ENCODE results near the gene HMGB1. TPM values are rescaled to one million over a fixed set of nuclear protein-coding genes. Genes with fewer than 3 reads are reported as not detected.

HMGB1 gene
- total RNA-seq, 1 donor from 2014 or later, result 224 TPM

GRCh38 chr13:30415430-30416030, 50.2 kb downstream of the HMGB1 start:
- Histone ChIP-seq H3K4me1 (no peaks in the 10 kb centered on the region), H3K9me3 (no peaks in the 10 kb centered on the region), H3K4me3 (no peak overlapping the region), H3K27ac (no peak overlapping the region), H3K36me3 (no peaks in the 10 kb centered on the region), H3K27me3 (no peaks in the 10 kb centered on the region)
- no peak for ATAC-seq
- intact Hi-C loops (cut with DNase I), result no loop called here
- TF ChIP-seq, protein P1, sequence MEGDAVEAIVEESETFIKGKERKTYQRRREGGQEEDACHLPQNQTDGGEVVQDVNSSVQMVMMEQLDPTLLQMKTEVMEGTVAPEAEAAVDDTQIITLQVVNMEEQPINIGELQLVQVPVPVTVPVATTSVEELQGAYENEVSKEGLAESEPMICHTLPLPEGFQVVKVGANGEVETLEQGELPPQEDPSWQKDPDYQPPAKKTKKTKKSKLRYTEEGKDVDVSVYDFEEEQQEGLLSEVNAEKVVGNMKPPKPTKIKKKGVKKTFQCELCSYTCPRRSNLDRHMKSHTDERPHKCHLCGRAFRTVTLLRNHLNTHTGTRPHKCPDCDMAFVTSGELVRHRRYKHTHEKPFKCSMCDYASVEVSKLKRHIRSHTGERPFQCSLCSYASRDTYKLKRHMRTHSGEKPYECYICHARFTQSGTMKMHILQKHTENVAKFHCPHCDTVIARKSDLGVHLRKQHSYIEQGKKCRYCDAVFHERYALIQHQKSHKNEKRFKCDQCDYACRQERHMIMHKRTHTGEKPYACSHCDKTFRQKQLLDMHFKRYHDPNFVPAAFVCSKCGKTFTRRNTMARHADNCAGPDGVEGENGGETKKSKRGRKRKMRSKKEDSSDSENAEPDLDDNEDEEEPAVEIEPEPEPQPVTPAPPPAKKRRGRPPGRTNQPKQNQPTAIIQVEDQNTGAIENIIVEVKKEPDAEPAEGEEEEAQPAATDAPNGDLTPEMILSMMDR (IDR thresholded peaks at IDR 0.05), result no peak
- DNase-seq, result no peak

- ATAC-seq, result peak; percentile 40
- Histone ChIP-seq H3K9me3 (no peaks in the 10 kb centered on the region), H3K36me3 (no peaks in the 10 kb centered on the region), H3K4me3 (no peak overlapping the region), H3K27ac (no peak overlapping the region), H3K27me3 (no peaks in the 10 kb centered on the region), H3K4me1 (no peaks in the 10 kb centered on the region)
- intact Hi-C loops (cut with DNase I), result no loop called here
- TF ChIP-seq, protein P1 (IDR thresholded peaks at IDR 0.05), result no peak
- no peak for DNase-seq
Measured at GRCh38 chr13:30413842-30414241, 51.9 kb downstream of the HMGB1 start.

- DNase-seq (no peak), ATAC-seq (no peak)
- Histone ChIP-seq H3K9me3 (no peaks in the 10 kb centered on the region), H3K36me3 (no peaks in the 10 kb centered on the region), H3K4me3 (no peak overlapping the region), H3K4me1 (peaks cover 7% of the 10 kb centered on the region), H3K27me3 (no peaks in the 10 kb centered on the region), H3K27ac (no peak overlapping the region)
- TF ChIP-seq, protein P1 (IDR thresholded peaks at IDR 0.05), result no peak
- intact Hi-C loops (cut with DNase I), result no loop called here
Measured at GRCh38 chr13:30412346-30412745, 53.4 kb downstream of the HMGB1 start.

DNA sequence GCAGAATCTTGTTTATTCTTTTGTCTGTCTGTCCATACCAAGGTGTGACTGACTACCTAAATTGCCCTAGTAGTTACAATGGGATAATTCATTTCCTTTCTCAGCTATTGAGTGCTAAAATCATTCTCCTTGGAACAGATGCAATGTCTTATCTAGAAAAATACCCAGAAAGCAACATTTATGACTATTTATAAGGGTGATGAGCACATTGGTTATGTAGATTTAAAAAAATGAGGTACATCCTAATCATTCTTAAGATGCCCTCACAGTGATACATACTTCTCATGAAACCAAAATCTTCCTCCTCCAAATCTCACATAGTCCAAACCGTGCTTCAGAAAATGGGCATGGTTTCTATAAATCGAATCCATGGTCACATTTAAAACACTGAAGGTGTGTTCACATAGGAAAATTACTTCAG, 55.0 kb downstream of the HMGB1 start:
- H3K36me3 ChIP-seq, result no peaks in the 10 kb centered on the region
- TF ChIP-seq, protein P1 (IDR thresholded peaks at IDR 0.05), result no peak
- no peak for DNase-seq
- no peak overlapping the region for H3K4me3 ChIP-seq
- no peaks in the 10 kb centered on the region for H3K27me3 ChIP-seq
- no peaks in the 10 kb centered on the region for H3K9me3 ChIP-seq
- no peak overlapping the region for H3K27ac ChIP-seq
- no peak for ATAC-seq
- peaks cover 7% of the 10 kb centered on the region for H3K4me1 ChIP-seq
- intact Hi-C loops (cut with DNase I), result no loop called here

DNA sequence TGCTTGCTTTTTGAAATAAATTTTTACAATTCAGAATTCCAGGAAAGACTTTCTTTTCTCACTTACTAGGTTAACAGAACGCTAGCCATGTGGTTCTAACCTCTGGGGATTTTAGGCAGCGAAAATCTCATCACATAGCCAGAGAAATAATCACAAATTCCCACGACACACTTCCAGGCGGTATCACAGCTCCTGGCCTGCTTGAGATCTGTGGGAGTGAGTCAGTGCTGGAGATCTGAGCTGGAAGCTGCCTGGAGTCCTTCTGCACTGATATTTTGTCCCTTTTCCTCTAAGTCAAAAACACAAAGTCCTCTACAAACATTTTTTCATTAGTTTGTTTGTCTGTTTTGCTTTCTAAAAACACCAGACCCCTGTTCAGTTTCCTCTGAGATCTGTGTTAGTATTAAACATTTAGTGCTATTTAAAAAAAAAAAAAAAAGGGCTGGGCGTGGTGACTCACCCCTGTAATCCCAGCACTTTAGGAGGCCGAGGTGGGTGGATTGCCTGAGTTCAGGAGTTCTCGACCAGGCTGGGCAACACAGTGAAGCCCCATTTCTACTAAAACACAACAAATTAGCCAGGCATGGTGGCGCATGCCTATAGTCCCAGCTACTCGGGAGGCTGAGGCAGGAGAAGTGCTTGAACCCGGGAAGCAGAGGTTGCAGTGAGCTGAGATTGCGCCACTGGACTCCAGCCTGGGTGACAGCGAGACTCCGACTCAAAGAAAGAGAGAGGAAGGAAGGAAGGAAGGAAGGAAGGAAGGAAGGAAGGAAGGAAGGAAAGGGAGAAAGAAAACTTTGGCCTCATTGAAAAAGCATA, 55.6 kb downstream of the HMGB1 start:
- Histone ChIP-seq H3K27ac (no peak overlapping the region), H3K36me3 (no peaks in the 10 kb centered on the region), H3K4me3 (no peak overlapping the region), H3K9me3 (no peaks in the 10 kb centered on the region), H3K4me1 (peaks cover 7% of the 10 kb centered on the region), H3K27me3 (no peaks in the 10 kb centered on the region)
- no peak for ATAC-seq
- intact Hi-C loops (cut with DNase I), result no loop called here
- no peak for DNase-seq
- TF ChIP-seq, protein P1 (IDR thresholded peaks at IDR 0.05), result no peak
